Smooth muscle cell (in vitro differentiated cells): ENCODE measurements around the gene LAMB3. TPM values are rescaled to one million over a fixed set of nuclear protein-coding genes. Genes with fewer than 3 reads are reported as not detected.

Experiments used
- DNase-seq: peaks from one replicate; lab custom pipeline; 2025; ENCODE audit not compliant: unreplicated experiment; lab: John Stamatoyannopoulos, UW
- H2AFZ ChIP-seq: fragments of 200-600 bp; sonication (generic); 2 replicates; pipeline ENCODE4 v1.6.0; 2016; ENCODE audit warnings: antibody characterized with exemption, low read depth, mild to moderate bottlenecking
- H3F3A ChIP-seq: fragments of 200-600 bp; sonication (generic); 2 replicates; pipeline ENCODE4 v1.6.0; 2017; ENCODE audit warnings: antibody characterized with exemption, low read depth
- H3K27ac ChIP-seq: fragments of 200-600 bp; sonication (generic); 2 replicates; pipeline ENCODE4 v1.5.1; 2016; ENCODE audit warnings: low read depth, mild to moderate bottlenecking
- H3K27me3 ChIP-seq: fragments of 200-600 bp; sonication (generic); 2 replicates; pipeline ENCODE4 v1.6.1; 2016; ENCODE audit warnings: low read depth, mild to moderate bottlenecking
- H3K36me3 ChIP-seq: fragments of 200-600 bp; sonication (generic); 2 replicates; pipeline ENCODE4 v1.5.1; 2016; ENCODE audit warnings: low read depth
- H3K4me1 ChIP-seq: fragments of 200-600 bp; sonication (generic); 2 replicates; pipeline ENCODE4 v1.5.1; 2016; ENCODE audit warnings: low read depth
- H3K4me2 ChIP-seq: fragments of 200-600 bp; sonication (generic); 2 replicates; pipeline ENCODE4 v1.6.0; 2016; ENCODE audit warnings: mild to moderate bottlenecking
- H3K4me3 ChIP-seq: fragments of 200-600 bp; sonication (generic); 2 replicates; pipeline ENCODE4 v1.5.1; 2016; ENCODE audit warnings: mild to moderate bottlenecking
- H3K79me2 ChIP-seq: fragments of 200-600 bp; sonication (generic); 2 replicates; pipeline ENCODE4 v1.6.0; 2016; ENCODE audit warnings: low read depth, mild to moderate bottlenecking
- H3K9ac ChIP-seq: fragments of 200-600 bp; sonication (generic); 2 replicates; pipeline ENCODE4 v1.6.0; 2016; ENCODE audit warnings: low read depth
- H3K9me3 ChIP-seq: fragments of 200-600 bp; sonication (generic); replicated peaks from 2 replicates; pipeline ENCODE4 v1.5.1; 2016; ENCODE audit warnings: low read depth
- H4K20me1 ChIP-seq: fragments of 200-600 bp; sonication (generic); 2 replicates; pipeline ENCODE4 v1.6.0; 2016; ENCODE audit warnings: low read depth
- WGBS: methylation state at CpG from one replicate; pipeline ENCODE4 v1.1.7; 2016; ENCODE audit warnings: low lambda C conversion rate; 5-methylcytosine and 5-hydroxymethylcytosine counted together
- polyA plus RNA-seq: library from polyadenylated mRNA; unstranded; fragments of >200 nt; fragmentation: Nextera tagmentation; extraction: Ambion mirVana; gene quantifications from 2 replicates; pipeline ENCODE4 v1.2.1, GENCODE V29; 2016
- total RNA-seq: library from RNA; depleted of rRNA; stranded (reverse); fragments of >200 nt; gene quantifications from 2 replicates; pipeline ENCODE4 v1.2.3, GENCODE V29; 2014
- TF ChIP-seq, protein P1 (sequence below): fragments of 200-600 bp; sonication (generic); IDR thresholded peaks from 2 replicates; pipeline ENCODE4 v1.5.1; 2017; ENCODE audit warnings: borderline replicate concordance, mild to moderate bottlenecking, antibody characterized with exemption; ENCODE audit not compliant: insufficient read depth, poor library complexity, severe bottlenecking

LAMB3 gene
- total and polyA plus RNA-seq, 2 experiments from 2014 or later, result 17.0 to 24.0 TPM

DNA sequence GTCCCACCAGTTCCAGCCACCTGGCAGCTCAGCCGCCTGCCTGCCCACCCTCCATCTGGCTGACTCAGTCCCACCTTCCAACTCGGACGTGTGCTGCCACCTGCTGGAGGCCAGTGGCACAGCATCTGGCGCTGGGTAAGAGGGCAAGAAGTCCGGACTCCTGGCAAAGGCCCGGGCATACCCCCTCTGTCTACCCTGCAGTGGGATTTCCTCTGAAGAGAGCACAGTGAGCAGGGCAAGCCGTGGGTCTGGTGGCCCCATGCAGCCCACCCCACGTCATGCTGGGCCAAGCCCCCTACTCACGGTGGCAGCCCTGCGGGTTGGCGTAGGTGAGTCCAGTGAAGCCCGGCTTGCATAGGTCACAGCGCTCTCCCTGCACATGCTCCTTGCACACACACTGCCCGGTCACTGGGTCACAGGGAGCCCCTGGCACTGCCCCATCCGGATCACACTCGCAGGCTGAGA is 24.5 kb downstream of the LAMB3 start:
- Histone ChIP-seq H3K9ac (no peak overlapping the region), H3K4me2 (no peak overlapping the region), H3K27ac (no peak overlapping the region), H3K4me1 (no peaks in the 10 kb centered on the region), H3K36me3 (no peaks in the 10 kb centered on the region), H3K9me3 (no peaks in the 10 kb centered on the region), H2AFZ (no peak overlapping the region), H3K4me3 (no peak overlapping the region), H3F3A (no peaks in the 10 kb centered on the region), H3K27me3 (no peaks in the 10 kb centered on the region), H4K20me1 (peaks cover 3% of the 10 kb centered on the region), H3K79me2 (no peaks in the 10 kb centered on the region)
- WGBS, result 45% methylated on average over 16 of the region's 16 CpGs
- DNase-seq, result peak; percentile 50
- TF ChIP-seq, protein P1, sequence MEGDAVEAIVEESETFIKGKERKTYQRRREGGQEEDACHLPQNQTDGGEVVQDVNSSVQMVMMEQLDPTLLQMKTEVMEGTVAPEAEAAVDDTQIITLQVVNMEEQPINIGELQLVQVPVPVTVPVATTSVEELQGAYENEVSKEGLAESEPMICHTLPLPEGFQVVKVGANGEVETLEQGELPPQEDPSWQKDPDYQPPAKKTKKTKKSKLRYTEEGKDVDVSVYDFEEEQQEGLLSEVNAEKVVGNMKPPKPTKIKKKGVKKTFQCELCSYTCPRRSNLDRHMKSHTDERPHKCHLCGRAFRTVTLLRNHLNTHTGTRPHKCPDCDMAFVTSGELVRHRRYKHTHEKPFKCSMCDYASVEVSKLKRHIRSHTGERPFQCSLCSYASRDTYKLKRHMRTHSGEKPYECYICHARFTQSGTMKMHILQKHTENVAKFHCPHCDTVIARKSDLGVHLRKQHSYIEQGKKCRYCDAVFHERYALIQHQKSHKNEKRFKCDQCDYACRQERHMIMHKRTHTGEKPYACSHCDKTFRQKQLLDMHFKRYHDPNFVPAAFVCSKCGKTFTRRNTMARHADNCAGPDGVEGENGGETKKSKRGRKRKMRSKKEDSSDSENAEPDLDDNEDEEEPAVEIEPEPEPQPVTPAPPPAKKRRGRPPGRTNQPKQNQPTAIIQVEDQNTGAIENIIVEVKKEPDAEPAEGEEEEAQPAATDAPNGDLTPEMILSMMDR, result peak; percentile 94

GRCh38 chr1:209627027-209627731 is 25.0 kb downstream of the LAMB3 start:
- Histone ChIP-seq H3K36me3 (no peaks in the 10 kb centered on the region), H3K4me3 (no peak overlapping the region), H2AFZ (no peak overlapping the region), H3K9me3 (no peaks in the 10 kb centered on the region), H3K79me2 (no peaks in the 10 kb centered on the region), H3K9ac (no peak overlapping the region), H3K4me2 (no peak overlapping the region), H3F3A (no peaks in the 10 kb centered on the region), H3K27ac (no peak overlapping the region), H3K27me3 (no peaks in the 10 kb centered on the region), H3K4me1 (no peaks in the 10 kb centered on the region), H4K20me1 (peaks cover 3% of the 10 kb centered on the region)
- TF ChIP-seq, protein P1, result no peak
- 80% methylated on average over 16 of the region's 16 CpGs for WGBS
- DNase-seq, result no peak

DNA sequence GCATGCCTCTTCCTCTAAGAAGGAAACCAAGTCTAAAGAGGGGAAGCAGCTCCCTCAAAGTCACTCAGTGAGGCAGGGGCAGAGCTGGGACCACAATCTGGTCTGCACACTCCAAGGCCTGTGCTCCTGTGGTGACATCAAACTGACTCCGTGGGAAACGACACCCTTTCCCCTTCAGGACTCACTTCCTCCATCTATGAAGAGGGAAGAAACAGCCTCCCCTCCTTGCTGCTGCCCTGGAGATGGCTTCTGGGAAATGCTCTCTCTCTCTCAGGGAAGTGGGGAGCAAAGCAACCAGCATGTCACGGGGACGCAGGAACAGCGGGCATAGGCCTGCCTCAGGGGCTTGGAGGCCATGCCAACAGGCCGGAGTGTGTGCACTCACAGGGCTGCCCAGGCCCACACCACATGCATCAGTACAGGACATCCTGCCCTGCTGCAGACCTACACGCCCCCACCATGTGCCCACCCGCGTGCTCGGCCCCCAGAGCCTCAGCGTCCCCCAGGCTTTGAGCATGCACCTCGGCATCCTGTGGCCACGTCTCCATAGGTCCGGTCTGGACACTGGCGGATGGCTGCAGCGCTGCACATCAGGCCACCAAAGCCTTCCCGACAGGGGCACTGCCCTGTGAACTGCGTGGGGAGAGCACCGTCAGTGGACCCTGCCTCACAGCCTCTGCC is 25.7 kb downstream of the LAMB3 start:
- Histone ChIP-seq H3K9ac (no peak overlapping the region), H3K27me3 (no peaks in the 10 kb centered on the region), H3K36me3 (no peaks in the 10 kb centered on the region), H3K79me2 (no peaks in the 10 kb centered on the region), H3K27ac (no peak overlapping the region), H3K4me1 (no peaks in the 10 kb centered on the region), H2AFZ (no peak overlapping the region), H3K9me3 (no peaks in the 10 kb centered on the region), H4K20me1 (peaks cover 3% of the 10 kb centered on the region), H3K4me2 (no peak overlapping the region), H3K4me3 (no peak overlapping the region), H3F3A (no peaks in the 10 kb centered on the region)
- TF ChIP-seq, protein P1, result no peak
- 94% methylated on average over 19 of the region's 19 CpGs for WGBS
- no peak for DNase-seq
